Measurements from ENCODE around the gene SP2. TPM values are rescaled to one million over a fixed set of nuclear protein-coding genes. Genes with fewer than 3 reads are reported as not detected.

The SP2 gene
- total and polyA plus RNA-seq, 2 of the 13 experiments (the other 11 are each of a cell fraction or from before 2014, with no cell fraction given) = 1.4 to 4.8 TPM

GRCh38 chr17:47948706-47949196 is 52.7 kb downstream of the SP2 start (continued):
- TF ChIP-seq POLR2G (IDR thresholded peaks at IDR 0.05; ENCODE audit: low read depth, low read length) = no peak; the same call in 1 of the 2 replicates
- TF ChIP-seq HDAC1 (CRISPR knock-in tag; IDR thresholded peaks at IDR 0.05) = peak; percentile 70
- TF ChIP-seq, protein P1, sequence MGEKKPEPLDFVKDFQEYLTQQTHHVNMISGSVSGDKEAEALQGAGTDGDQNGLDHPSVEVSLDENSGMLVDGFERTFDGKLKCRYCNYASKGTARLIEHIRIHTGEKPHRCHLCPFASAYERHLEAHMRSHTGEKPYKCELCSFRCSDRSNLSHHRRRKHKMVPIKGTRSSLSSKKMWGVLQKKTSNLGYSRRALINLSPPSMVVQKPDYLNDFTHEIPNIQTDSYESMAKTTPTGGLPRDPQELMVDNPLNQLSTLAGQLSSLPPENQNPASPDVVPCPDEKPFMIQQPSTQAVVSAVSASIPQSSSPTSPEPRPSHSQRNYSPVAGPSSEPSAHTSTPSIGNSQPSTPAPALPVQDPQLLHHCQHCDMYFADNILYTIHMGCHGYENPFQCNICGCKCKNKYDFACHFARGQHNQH (CRISPR knock-in tag; IDR thresholded peaks at IDR 0.05) = no peak
- TF ChIP-seq GFI1 (CRISPR knock-in tag; IDR thresholded peaks at IDR 0.05; ENCODE audit: borderline replicate concordance) = peak; percentile 53; the same call in 1 of the 2 replicates
- peak; percentile 16 for TF ChIP-seq ZNF205 (CRISPR knock-in tag; IDR thresholded peaks at IDR 0.05)
- TF ChIP-seq, protein P2, sequence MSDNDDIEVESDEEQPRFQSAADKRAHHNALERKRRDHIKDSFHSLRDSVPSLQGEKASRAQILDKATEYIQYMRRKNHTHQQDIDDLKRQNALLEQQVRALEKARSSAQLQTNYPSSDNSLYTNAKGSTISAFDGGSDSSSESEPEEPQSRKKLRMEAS (IDR thresholded peaks at IDR 0.05) = peak; percentile 86
- peak; percentile 81 for TF ChIP-seq ZNF652 (CRISPR knock-in tag; IDR thresholded peaks at IDR 0.05; ENCODE audit: borderline replicate concordance, low read depth)
- TF ChIP-seq HIC2 (CRISPR knock-in tag; IDR thresholded peaks at IDR 0.05; ENCODE audit: low read depth) = peak; percentile 100
- TF ChIP-seq, protein P3, sequence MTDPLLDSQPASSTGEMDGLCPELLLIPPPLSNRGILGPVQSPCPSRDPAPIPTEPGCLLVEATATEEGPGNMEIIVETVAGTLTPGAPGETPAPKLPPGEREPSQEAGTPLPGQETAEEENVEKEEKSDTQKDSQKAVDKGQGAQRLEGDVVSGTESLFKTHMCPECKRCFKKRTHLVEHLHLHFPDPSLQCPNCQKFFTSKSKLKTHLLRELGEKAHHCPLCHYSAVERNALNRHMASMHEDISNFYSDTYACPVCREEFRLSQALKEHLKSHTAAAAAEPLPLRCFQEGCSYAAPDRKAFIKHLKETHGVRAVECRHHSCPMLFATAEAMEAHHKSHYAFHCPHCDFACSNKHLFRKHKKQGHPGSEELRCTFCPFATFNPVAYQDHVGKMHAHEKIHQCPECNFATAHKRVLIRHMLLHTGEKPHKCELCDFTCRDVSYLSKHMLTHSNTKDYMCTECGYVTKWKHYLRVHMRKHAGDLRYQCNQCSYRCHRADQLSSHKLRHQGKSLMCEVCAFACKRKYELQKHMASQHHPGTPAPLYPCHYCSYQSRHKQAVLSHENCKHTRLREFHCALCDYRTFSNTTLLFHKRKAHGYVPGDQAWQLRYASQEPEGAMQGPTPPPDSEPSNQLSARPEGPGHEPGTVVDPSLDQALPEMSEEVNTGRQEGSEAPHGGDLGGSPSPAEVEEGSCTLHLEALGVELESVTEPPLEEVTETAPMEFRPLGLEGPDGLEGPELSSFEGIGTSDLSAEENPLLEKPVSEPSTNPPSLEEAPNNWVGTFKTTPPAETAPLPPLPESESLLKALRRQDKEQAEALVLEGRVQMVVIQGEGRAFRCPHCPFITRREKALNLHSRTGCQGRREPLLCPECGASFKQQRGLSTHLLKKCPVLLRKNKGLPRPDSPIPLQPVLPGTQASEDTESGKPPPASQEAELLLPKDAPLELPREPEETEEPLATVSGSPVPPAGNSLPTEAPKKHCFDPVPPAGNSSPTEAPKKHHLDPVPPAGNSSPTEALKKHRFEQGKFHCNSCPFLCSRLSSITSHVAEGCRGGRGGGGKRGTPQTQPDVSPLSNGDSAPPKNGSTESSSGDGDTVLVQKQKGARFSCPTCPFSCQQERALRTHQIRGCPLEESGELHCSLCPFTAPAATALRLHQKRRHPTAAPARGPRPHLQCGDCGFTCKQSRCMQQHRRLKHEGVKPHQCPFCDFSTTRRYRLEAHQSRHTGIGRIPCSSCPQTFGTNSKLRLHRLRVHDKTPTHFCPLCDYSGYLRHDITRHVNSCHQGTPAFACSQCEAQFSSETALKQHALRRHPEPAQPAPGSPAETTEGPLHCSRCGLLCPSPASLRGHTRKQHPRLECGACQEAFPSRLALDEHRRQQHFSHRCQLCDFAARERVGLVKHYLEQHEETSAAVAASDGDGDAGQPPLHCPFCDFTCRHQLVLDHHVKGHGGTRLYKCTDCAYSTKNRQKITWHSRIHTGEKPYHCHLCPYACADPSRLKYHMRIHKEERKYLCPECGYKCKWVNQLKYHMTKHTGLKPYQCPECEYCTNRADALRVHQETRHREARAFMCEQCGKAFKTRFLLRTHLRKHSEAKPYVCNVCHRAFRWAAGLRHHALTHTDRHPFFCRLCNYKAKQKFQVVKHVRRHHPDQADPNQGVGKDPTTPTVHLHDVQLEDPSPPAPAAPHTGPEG (CRISPR knock-in tag; IDR thresholded peaks at IDR 0.05) = peak; percentile 32; the same call in 1 of the 2 replicates
- TF ChIP-seq ARNT (IDR thresholded peaks at IDR 0.05) = no peak
- peak; percentile 65 for TF ChIP-seq HNF4A (CRISPR knock-in tag; IDR thresholded peaks at IDR 0.05)
- TF ChIP-seq, protein P4, sequence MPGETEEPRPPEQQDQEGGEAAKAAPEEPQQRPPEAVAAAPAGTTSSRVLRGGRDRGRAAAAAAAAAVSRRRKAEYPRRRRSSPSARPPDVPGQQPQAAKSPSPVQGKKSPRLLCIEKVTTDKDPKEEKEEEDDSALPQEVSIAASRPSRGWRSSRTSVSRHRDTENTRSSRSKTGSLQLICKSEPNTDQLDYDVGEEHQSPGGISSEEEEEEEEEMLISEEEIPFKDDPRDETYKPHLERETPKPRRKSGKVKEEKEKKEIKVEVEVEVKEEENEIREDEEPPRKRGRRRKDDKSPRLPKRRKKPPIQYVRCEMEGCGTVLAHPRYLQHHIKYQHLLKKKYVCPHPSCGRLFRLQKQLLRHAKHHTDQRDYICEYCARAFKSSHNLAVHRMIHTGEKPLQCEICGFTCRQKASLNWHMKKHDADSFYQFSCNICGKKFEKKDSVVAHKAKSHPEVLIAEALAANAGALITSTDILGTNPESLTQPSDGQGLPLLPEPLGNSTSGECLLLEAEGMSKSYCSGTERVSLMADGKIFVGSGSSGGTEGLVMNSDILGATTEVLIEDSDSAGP (CRISPR knock-in tag; IDR thresholded peaks at IDR 0.05; ENCODE audit: borderline replicate concordance) = peak; percentile 78
- TF ChIP-seq ZNF17 (CRISPR knock-in tag; IDR thresholded peaks at IDR 0.05) = no peak
- 0 out of 2 replicates have a peak, but pooled peaks have one; percentile 16 for TF ChIP-seq ZNF580 (CRISPR knock-in tag; IDR thresholded peaks at IDR 0.05; ENCODE audit: borderline replicate concordance, low read depth)
- peak; percentile 24; the same call in 1 of the 2 replicates for TF ChIP-seq MTA1 (CRISPR knock-in tag; IDR thresholded peaks at IDR 0.05; ENCODE audit: borderline replicate concordance)
- TF ChIP-seq SOX13 (IDR thresholded peaks at IDR 0.05) = 0 out of 2 replicates have a peak, but pooled peaks have one; percentile 10
- peak in 1 of 2 experiments; percentile 53; a peak in 1 of 4 replicates for TF ChIP-seq SOX13 (CRISPR knock-in tag; conservative IDR thresholded peaks at IDR 0.05 in 1 of 2, IDR thresholded peaks at IDR 0.05 in 1 of 2)
- peak; percentile 56 for TF ChIP-seq HNRNPH1 (optimal IDR thresholded peaks at IDR 0.05; ENCODE audit: low read depth, low read length)
- no peak for TF ChIP-seq SOX6 (IDR thresholded peaks at IDR 0.05)
- no peak for TF ChIP-seq SOX6 (CRISPR knock-in tag; IDR thresholded peaks at IDR 0.05)

Measured in HepG2 (cell line).